Astrocyte (in vitro differentiated cells and primary cell): ENCODE results near the gene DDOST.
"Not testable (repeated sequence)": the region's sequence is repeated elsewhere in the genome, so short reads cannot be mapped to it uniquely, and the experiment has no call there.

Experiments
- CTCF ChIP-seq: IDR thresholded peaks from 2 replicates; pipeline ENCODE4 v1.5.1; 2011; ENCODE audit warnings: low read depth, mild to moderate bottlenecking, inconsistent platforms, low read length, moderate library complexity; ENCODE audit not compliant: insufficient read depth
- EZH2 ChIP-seq: IDR thresholded peaks from 2 replicates; pipeline ENCODE4 v1.6.1; 2012; ENCODE audit warnings: mild to moderate bottlenecking, low read length, inconsistent platforms; ENCODE audit not compliant: insufficient read depth

- not testable (repeated sequence) for TF ChIP-seq CTCF, EZH2
These were observed 12.5 kb upstream of the DDOST start for GRCh38 chr1:20673626-20674025.
